22Rv1 (cell line): ENCODE data around the gene SP100.

Source experiments
- CTCF ChIP-seq: fragments of 450-650 bp; IDR thresholded peaks from 2 replicates; pipeline ENCODE4 v1.5.1; 2017; ENCODE audit warnings: mild to moderate bottlenecking
- ZFX ChIP-seq: fragments of 450-650 bp; IDR thresholded peaks from 2 replicates; pipeline ENCODE4 v1.6.1; 2017; ENCODE audit warnings: antibody characterized with exemption, borderline replicate concordance

GRCh38 chr2:230589497-230590015 lies 173.6 kb downstream of the SP100 start:
- TF ChIP-seq CTCF: no peak
- no peak for TF ChIP-seq ZFX
